H1 (cell line): Measurements from ENCODE around the gene CCDC33. TPM values are rescaled to one million over a fixed set of nuclear protein-coding genes. Genes with fewer than 3 reads are reported as not detected.

Experiments
- CTCF ChIA-PET: fragments of 300-600 bp; sonication (Branson Sonifier 250); formaldehyde crosslinking; loops from one replicate; lab custom pipeline; 2021; ENCODE audit not compliant: partially characterized antibody; lab: Charles Lee
- POLR2A ChIA-PET: fragments of 300-600 bp; sonication (Branson Sonifier 250); formaldehyde crosslinking; loops from one replicate; lab custom pipeline; 2021; ENCODE audit warnings: inconsistent platforms; ENCODE audit not compliant: partially characterized antibody; lab: Charles Lee
- DNase-seq, 2 experiments: peaks; one replicate each; pipeline versions ENCODE4 v3.0.0 to v3.0.0-alpha.2; 2010 to 2022; ENCODE audit warnings: low spot score in 2 of 2, low read depth in 1 of 2, mixed read lengths in 1 of 2
- FAIRE-seq: peaks from 2 replicates; lab custom pipeline; 2011; peaks lifted over from hg19 to GRCh38; lab: Jason Lieb, UNC
- H2AFZ ChIP-seq: 2 replicates; pipeline ENCODE4 v1.8.1; 2012; ENCODE audit warnings: low read length, inconsistent platforms
- H2AK5ac ChIP-seq: 2 replicates; pipeline ENCODE4 v1.6.1; 2013; ENCODE audit warnings: low read depth, low read length
- H2BK120ac ChIP-seq: replicated peaks from 2 replicates; pipeline ENCODE3; 2013; ENCODE audit warnings: low read depth, low read length, inconsistent platforms
- H2BK12ac ChIP-seq: 2 replicates; pipeline ENCODE4 v1.6.1; 2013; ENCODE audit warnings: low read depth, low read length
- H2BK15ac ChIP-seq: 2 replicates; pipeline ENCODE4 v1.6.1; 2013; ENCODE audit warnings: low read length
- H2BK20ac ChIP-seq: 2 replicates; pipeline ENCODE4 v1.6.1; 2013; ENCODE audit warnings: low read length
- H2BK5ac ChIP-seq: 2 replicates; pipeline ENCODE4 v1.6.1; 2013; ENCODE audit warnings: low read depth, low read length
- H3K14ac ChIP-seq: 2 replicates; pipeline ENCODE4 v1.6.1; 2013; ENCODE audit warnings: inconsistent platforms; ENCODE audit not compliant: insufficient read length
- H3K18ac ChIP-seq: 2 replicates; pipeline ENCODE4 v1.6.1; 2013; ENCODE audit warnings: low read length; ENCODE audit errors: extremely low read depth
- H3K23ac ChIP-seq: 2 replicates; pipeline ENCODE4 v1.6.1; 2013; ENCODE audit warnings: inconsistent platforms; ENCODE audit not compliant: insufficient read length
- H3K23me2 ChIP-seq: 2 replicates; pipeline ENCODE4 v1.6.1; 2013; ENCODE audit warnings: low read depth, low read length
- H3K27ac ChIP-seq: 2 replicates; pipeline ENCODE4 v1.6.1; 2011; ENCODE audit warnings: low read depth, low read length, inconsistent platforms
- H3K27me3 ChIP-seq, 4 experiments: replicated peaks in 1 of 4; 1 replicate in 1 of 4; 2 replicates in 3 of 4; pipeline versions ENCODE4 v1.6.1 to v1.8.1; 2011 to 2013; ENCODE audit warnings: low read length in 3 of 4, mild to moderate bottlenecking in 3 of 4, inconsistent platforms in 2 of 4, mixed read lengths in 2 of 4, moderate library complexity in 1 of 4; ENCODE audit not compliant: control insufficient read depth in 3 of 4, insufficient read depth in 3 of 4; ENCODE audit errors: extremely low read depth in 1 of 4
- H3K36me3 ChIP-seq, 4 experiments: 2 replicates each; pipeline versions ENCODE4 v1.6.1 to v1.8.1; 2011 to 2013; ENCODE audit warnings: mild to moderate bottlenecking in 4 of 4, low read length in 3 of 4, moderate library complexity in 2 of 4, control low read depth in 1 of 4, inconsistent platforms in 1 of 4; ENCODE audit not compliant: insufficient read depth in 4 of 4, control insufficient read depth in 2 of 4
- H3K4ac ChIP-seq: replicated peaks from 2 replicates; pipeline ENCODE3; 2013; ENCODE audit warnings: low read length, low read depth, mixed read lengths, inconsistent platforms; ENCODE audit not compliant: insufficient read length
- H3K4me1 ChIP-seq, 4 experiments: replicated peaks in 1 of 4; 1 replicate in 1 of 4; 2 replicates in 3 of 4; pipeline versions ENCODE4 v1.6.1 to v1.8.1; 2011 to 2013; ENCODE audit warnings: low read length in 3 of 4, inconsistent platforms in 2 of 4, mixed read lengths in 1 of 4; ENCODE audit not compliant: insufficient read depth in 4 of 4, control insufficient read depth in 3 of 4
- H3K4me2 ChIP-seq, 2 experiments: 2 replicates each; pipeline versions ENCODE4 v1.6.1 to v1.8.1; 2011 to 2013; ENCODE audit warnings: low read depth in 2 of 2, low read length in 2 of 2, control low read depth in 1 of 2, inconsistent platforms in 1 of 2, mild to moderate bottlenecking in 1 of 2; ENCODE audit not compliant: insufficient read depth in 1 of 2
- H3K4me3 ChIP-seq, 4 experiments: fragments of 200-600, 300-600 bp in 1 of 4; sonication (generic), shearing (Covaris generic), sonication (Bioruptor Twin) in 1 of 4; 2 replicates each; pipeline versions ENCODE4 v1.5.1 to v1.8.1; 2011 to 2016; ENCODE audit warnings: low read length in 4 of 4, low read depth in 3 of 4, control low read depth in 2 of 4, inconsistent platforms in 2 of 4, mild to moderate bottlenecking in 2 of 4, mixed read lengths in 1 of 4, moderate library complexity in 1 of 4; ENCODE audit not compliant: insufficient read depth in 2 of 4; ENCODE audit errors: extremely low read depth in 1 of 4
- H3K56ac ChIP-seq: replicated peaks from 2 replicates; pipeline ENCODE3; 2013; ENCODE audit warnings: low read depth, mild to moderate bottlenecking, mixed read lengths, low read length, inconsistent platforms; ENCODE audit not compliant: insufficient read length
- H3K79me1 ChIP-seq: 2 replicates; pipeline ENCODE4 v1.6.1; 2013; ENCODE audit warnings: low read depth, low read length, control low read depth
- H3K79me2 ChIP-seq, 2 experiments: 2 replicates each; pipeline versions ENCODE4 v1.6.1 to v1.8.1; 2012 to 2013; ENCODE audit warnings: low read length in 2 of 2, mild to moderate bottlenecking in 2 of 2, inconsistent platforms in 1 of 2; ENCODE audit not compliant: insufficient read depth in 2 of 2, control insufficient read depth in 1 of 2
- H3K9ac ChIP-seq, 4 experiments: replicated peaks in 1 of 4; 1 replicate in 1 of 4; 2 replicates in 3 of 4; pipeline versions ENCODE4 v1.6.1 to v1.8.1; 2011 to 2013; ENCODE audit warnings: low read depth in 3 of 4, low read length in 3 of 4, control low read depth in 2 of 4, mild to moderate bottlenecking in 2 of 4, moderate library complexity in 2 of 4, inconsistent platforms in 1 of 4; ENCODE audit errors: extremely low read depth in 1 of 4
- H3K9me3 ChIP-seq, 2 experiments: 2 replicates each; pipeline versions ENCODE4 v1.6.1 to v1.8.1; 2012 to 2013; ENCODE audit warnings: mild to moderate bottlenecking in 2 of 2, moderate library complexity in 2 of 2, control low read depth in 1 of 2, inconsistent platforms in 1 of 2, low read depth in 1 of 2, low read length in 1 of 2, mixed read lengths in 1 of 2; ENCODE audit not compliant: insufficient read depth in 2 of 2
- H4K20me1 ChIP-seq, 2 experiments: replicated peaks in 1 of 2; 2 replicates each; pipeline versions ENCODE3 to v1.8.1; 2011 to 2013; ENCODE audit warnings: inconsistent platforms in 2 of 2, low read length in 2 of 2, mild to moderate bottlenecking in 1 of 2; ENCODE audit not compliant: insufficient read depth in 2 of 2, control insufficient read depth in 1 of 2
- H4K5ac ChIP-seq: 2 replicates; pipeline ENCODE4 v1.6.1; 2013; ENCODE audit warnings: low read length, low read depth, mixed read lengths, inconsistent platforms; ENCODE audit not compliant: insufficient read length
- H4K8ac ChIP-seq: 2 replicates; pipeline ENCODE4 v1.8.0; 2013; ENCODE audit warnings: mild to moderate bottlenecking, moderate library complexity, low read length, inconsistent platforms; ENCODE audit not compliant: insufficient read depth; ENCODE audit errors: extremely low read depth
- H4K91ac ChIP-seq: replicated peaks from 2 replicates; pipeline ENCODE3; 2013; ENCODE audit warnings: low read length, mixed read lengths, inconsistent platforms; ENCODE audit not compliant: insufficient read length
- ASH2L ChIP-seq: fragments of 200-600, 300-600 bp; sonication (generic); IDR thresholded peaks from one replicate; pipeline ENCODE4 v1.7.1; 2017; ENCODE audit warnings: low read length
- CTBP2 ChIP-seq: IDR thresholded peaks from 2 replicates; pipeline ENCODE4 v1.7.0; 2011; ENCODE audit warnings: borderline replicate concordance, mild to moderate bottlenecking, moderate library complexity, mixed read lengths, low read length; ENCODE audit not compliant: insufficient read depth, insufficient read length
- GTF2F1 ChIP-seq: IDR thresholded peaks from 2 replicates; pipeline ENCODE4 v1.6.1; 2012; ENCODE audit warnings: low read depth, low read length, improper control_type of control experiment, borderline replicate concordance
- KDM5A ChIP-seq: fragments of 200-600 bp; IDR thresholded peaks from 2 replicates; pipeline ENCODE4 v1.7.1; 2012; ENCODE audit warnings: mild to moderate bottlenecking, low read length, inconsistent platforms, mixed read lengths
- NRF1 ChIP-seq: IDR thresholded peaks from 2 replicates; pipeline ENCODE4 v1.6.1; 2011; ENCODE audit warnings: mild to moderate bottlenecking, low read depth, low read length, improper control_type of control experiment
- SIRT6 ChIP-seq: IDR thresholded peaks from one replicate; pipeline ENCODE4 v1.7.1; 2012; ENCODE audit warnings: low read length, inconsistent platforms
- WGBS, 2 experiments: shearing (Covaris generic) in 1 of 2; methylation state at CpG; one replicate each; pipeline versions ENCODE4 v1.1.6 to v1.1.7; 2013 to 2015; ENCODE audit warnings: low lambda C conversion rate in 2 of 2, mixed read lengths in 2 of 2, inconsistent platforms in 1 of 2, low coverage in 1 of 2, missing lambda C conversion rate in 1 of 2; ENCODE audit not compliant: insufficient replicate concordance in 2 of 2, insufficient coverage in 1 of 2, insufficient read length in 1 of 2; ENCODE audit errors: extremely low coverage in 1 of 2, missing lambda C conversion rate in 1 of 2; 5-methylcytosine and 5-hydroxymethylcytosine counted together
- polyA plus RNA-seq, 7 experiments: library from polyadenylated mRNA; depleted of rRNA in 3 of 7; stranded (reverse) in 5 of 7; unstranded in 2 of 7; fragments of >200 nt in 5 of 7; fragments of 200-250 nt in 2 of 7; gene quantifications; 1 replicate in 5 of 7; 2 replicates in 1 of 7; 4 replicates in 1 of 7; pipeline versions ENCODE4 v1.2.1 to v1.2.3, GENCODE V29; 2011 to 2013; ENCODE audit warnings: missing spikeins in 2 of 7, mixed read lengths in 2 of 7
- total RNA-seq: library from RNA; stranded (reverse); fragmentation: NEBNext Ultra II Directional; extraction: Animal tissue kit (Norgen Biotek cat#: 25700); gene quantifications from 2 replicates; pipeline ENCODE4 v1.2.1, GENCODE V29; 2021

The CCDC33 gene
- total and polyA plus RNA-seq, 2 of the 8 experiments (the other 6 are each of a cell fraction or from before 2014, with no cell fraction given): 2.0 to 2.7 TPM

- Histone ChIP-seq H3K14ac (no peak overlapping the region), H3K23me2 (peaks cover 2% of the 10 kb centered on the region; the same call in 1 of the 2 replicates), H3K23ac (no peak overlapping the region), H2AK5ac (no peak overlapping the region), H3K4me2 (no peak overlapping the region), H3K4me3 (no peak overlapping the region), H2BK12ac (no peak overlapping the region), H3K56ac (no peak overlapping the region), H2BK5ac (no peak overlapping the region)
- POLR2A ChIA-PET: no interaction called here
- no peak for FAIRE-seq
- TF ChIP-seq CTBP2 (no peak), NRF1 (no peak), GTF2F1 (no peak), KDM5A (no peak), ASH2L (no peak), SIRT6 (no peak)
- TF ChIP-seq, all 59 proteins: peak for 0
- Histone ChIP-seq H2AFZ (no peak overlapping the region), H3K9me3 (no peaks in the 10 kb centered on the region), H4K5ac (no peak overlapping the region), H3K4me1 (peaks cover 3 to 12% (median 4%) of the 10 kb centered on the region in 4 experiments; a peak in 5 of 7 replicates), H4K8ac (no peak overlapping the region), H4K20me1 (peaks cover 0 to 4% of the 10 kb centered on the region in 2 experiments), H3K27me3 (peaks cover 0 to 11% (median 6%) of the 10 kb centered on the region in 4 experiments; a peak in 6 of 7 replicates), H3K27ac (no peak overlapping the region), H2BK20ac (no peak overlapping the region), H3K36me3 (no peaks in the 10 kb centered on the region), H3K79me1 (no peaks in the 10 kb centered on the region), H2BK15ac (no peak overlapping the region), H3K79me2 (no peaks in the 10 kb centered on the region), H4K91ac (no peak overlapping the region), H3K4ac (no peak overlapping the region), H2BK120ac (no peak overlapping the region), H3K9ac (no peak overlapping the region), H3K18ac (no peak overlapping the region)
- WGBS, 2 experiments: 77% methylated on average over 3 of the region's 3 CpGs; no CpG with 5 or more reads in 1 of the 2 experiments
- no peak for DNase-seq
- CTCF ChIA-PET: interaction anchor here (0.8 to 5.6 kb wide), 6 partner anchors 10 to 48 kb away, joined by 3 to 40 read pairs (median 9); no protein-coding TSS in a partner anchor
Observed at GRCh38 chr15:74293021-74293810, 57.1 kb downstream of the CCDC33 start.
